ENCODE data around the gene CFAP210. TPM values are rescaled to one million over a fixed set of nuclear protein-coding genes. Genes with fewer than 3 reads are reported as not detected.
A peak's percentile ranks its signal among the peaks of the same experiment; 100 is the strongest.

Gene CFAP210
- polyA plus RNA-seq, 2 of the 4 experiments (the other 2 are of a cell fraction) = 0.31 to 0.35 TPM

GRCh38 chr2:169644173-169644572 is 50.0 kb downstream of the CFAP210 start:
- no peak for DNase-seq (ENCODE audit: low read depth in 1 of 2, low spot score in 1 of 2)
- no peaks in the 10 kb centered on the region for H3K9me3 ChIP-seq

DNA sequence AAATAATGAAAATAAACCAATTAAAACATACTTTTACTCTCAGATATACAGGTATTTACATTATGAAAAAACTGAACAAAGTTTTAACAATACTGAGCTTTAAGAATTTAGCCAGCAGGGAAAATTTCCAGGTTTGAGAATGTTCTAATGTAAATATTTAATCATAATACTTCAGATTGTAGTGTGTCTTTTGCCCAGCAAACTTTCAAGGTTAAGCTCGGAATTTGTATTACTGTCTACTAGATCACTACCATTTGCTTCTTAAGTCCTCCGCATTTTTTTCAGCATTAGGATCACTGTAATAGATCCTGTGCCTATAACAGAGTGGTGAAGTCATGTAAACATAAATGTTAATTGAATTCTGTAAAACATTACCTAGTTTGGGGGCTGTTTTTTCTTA is 52.7 kb downstream of the CFAP210 start:
- no peak for TF ChIP-seq POLR2AphosphoS2 (conservative IDR thresholded peaks at IDR 0.05; ENCODE audit: low read length)
- no peak for TF ChIP-seq HDAC2 (IDR thresholded peaks at IDR 0.05)
- TF ChIP-seq KDM1A (IDR thresholded peaks at IDR 0.05; ENCODE audit: low read depth) = no peak
- TF ChIP-seq RNF2 (IDR thresholded peaks at IDR 0.05; ENCODE audit: borderline replicate concordance, low read depth) = no peak
- TF ChIP-seq CBX8 (IDR thresholded peaks at IDR 0.05) = no peak
- no peak for TF ChIP-seq MAFK (IDR thresholded peaks at IDR 0.05; ENCODE audit: partially characterized antibody)
- TF ChIP-seq ZFP36 (IDR thresholded peaks at IDR 0.05; ENCODE audit: borderline replicate concordance, partially characterized antibody) = no peak
- TF ChIP-seq CHD2 (IDR thresholded peaks at IDR 0.05; ENCODE audit: low read length, partially characterized antibody) = no peak
- TF ChIP-seq TFCP2L1 (CRISPR knock-in tag; IDR thresholded peaks at IDR 0.05) = no peak
- TF ChIP-seq EHMT2 (IDR thresholded peaks at IDR 0.05; ENCODE audit: low read depth) = no peak
- no peak for TF ChIP-seq GATA3 (IDR thresholded peaks at IDR 0.05; ENCODE audit: borderline replicate concordance)
- TF ChIP-seq HMGXB4 (CRISPR knock-in tag; IDR thresholded peaks at IDR 0.05; ENCODE audit: borderline replicate concordance) = no peak
- TF ChIP-seq REST (IDR thresholded peaks at IDR 0.05) = no peak
- TF ChIP-seq HOXB5 (CRISPR knock-in tag; IDR thresholded peaks at IDR 0.05) = no peak
- TF ChIP-seq NR3C1 (IDR thresholded peaks at IDR 0.05) = no peak
- TF ChIP-seq, protein P1, sequence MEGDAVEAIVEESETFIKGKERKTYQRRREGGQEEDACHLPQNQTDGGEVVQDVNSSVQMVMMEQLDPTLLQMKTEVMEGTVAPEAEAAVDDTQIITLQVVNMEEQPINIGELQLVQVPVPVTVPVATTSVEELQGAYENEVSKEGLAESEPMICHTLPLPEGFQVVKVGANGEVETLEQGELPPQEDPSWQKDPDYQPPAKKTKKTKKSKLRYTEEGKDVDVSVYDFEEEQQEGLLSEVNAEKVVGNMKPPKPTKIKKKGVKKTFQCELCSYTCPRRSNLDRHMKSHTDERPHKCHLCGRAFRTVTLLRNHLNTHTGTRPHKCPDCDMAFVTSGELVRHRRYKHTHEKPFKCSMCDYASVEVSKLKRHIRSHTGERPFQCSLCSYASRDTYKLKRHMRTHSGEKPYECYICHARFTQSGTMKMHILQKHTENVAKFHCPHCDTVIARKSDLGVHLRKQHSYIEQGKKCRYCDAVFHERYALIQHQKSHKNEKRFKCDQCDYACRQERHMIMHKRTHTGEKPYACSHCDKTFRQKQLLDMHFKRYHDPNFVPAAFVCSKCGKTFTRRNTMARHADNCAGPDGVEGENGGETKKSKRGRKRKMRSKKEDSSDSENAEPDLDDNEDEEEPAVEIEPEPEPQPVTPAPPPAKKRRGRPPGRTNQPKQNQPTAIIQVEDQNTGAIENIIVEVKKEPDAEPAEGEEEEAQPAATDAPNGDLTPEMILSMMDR (IDR thresholded peaks at IDR 0.05) = no peak
- 86% methylated on average over 2 of the region's 2 CpGs for WGBS (ENCODE audit: missing lambda C conversion rate)
- no peaks in the 10 kb centered on the region for H3K9me3 ChIP-seq
- ChIA-PET CTCF (interaction anchor here (1.1 kb wide), 1 partner anchor 14 kb away, joined by 3 read pairs; no protein-coding TSS in a partner anchor), POLR2A (no interaction called here)
- no peak for ATAC-seq
- H3K4me1 ChIP-seq = no peaks in the 10 kb centered on the region
- no peak overlapping the region for H3K4me3 ChIP-seq
- DNase-seq (ENCODE audit: low read depth in 1 of 2, low spot score in 1 of 2) = no peak
- H3K27ac ChIP-seq = no peak overlapping the region
- no peak for FAIRE-seq
- no peak overlapping the region for H3K4me2 ChIP-seq

More at GRCh38 chr2:169644173-169644572, 50.0 kb downstream of the CFAP210 start:
- WGBS (ENCODE audit: missing lambda C conversion rate) = 78% methylated on average over 3 of the region's 3 CpGs
- H3K4me2 ChIP-seq = no peak overlapping the region
- ChIA-PET CTCF (no interaction called here), POLR2A (no interaction called here)
- no peaks in the 10 kb centered on the region for H3K4me1 ChIP-seq
- no peak overlapping the region for H3K27ac ChIP-seq
- no peak overlapping the region for H3K4me3 ChIP-seq
- TF ChIP-seq MAFK (IDR thresholded peaks at IDR 0.05; ENCODE audit: partially characterized antibody) (peak; percentile 18), EP300 (IDR thresholded peaks at IDR 0.05) (no peak)
- ATAC-seq = no peak; a peak in 1 of 6 replicates
- FAIRE-seq = no peak

GRCh38 chr2:169640104-169640503 is 54.1 kb downstream of the CFAP210 start:
- no peak for FAIRE-seq
- H3K4me3 ChIP-seq = no peak overlapping the region
- POLR2A ChIA-PET = no interaction called here
- H3K4me1 ChIP-seq = no peaks in the 10 kb centered on the region
- WGBS (ENCODE audit: missing lambda C conversion rate) = 93% methylated on average over 2 of the region's 2 CpGs
- CTCF ChIA-PET = no interaction called here
- ATAC-seq = no peak
- no peak overlapping the region for H3K27ac ChIP-seq
- TF ChIP-seq HES2 (IDR thresholded peaks at IDR 0.05) = no peak
- TF ChIP-seq KDM5A (IDR thresholded peaks at IDR 0.05) = no peak
- no peak for TF ChIP-seq EHMT2 (IDR thresholded peaks at IDR 0.05; ENCODE audit: low read depth)
- TF ChIP-seq BHLHE40 (IDR thresholded peaks at IDR 0.05; ENCODE audit: low read depth, low read length) = no peak
- no peak for TF ChIP-seq ZC3H11A (IDR thresholded peaks at IDR 0.05)
- H3K4me2 ChIP-seq = no peak overlapping the region
- no peak for DNase-seq (ENCODE audit: low read depth in 1 of 2, low spot score in 1 of 2)
- no peaks in the 10 kb centered on the region for H3K9me3 ChIP-seq
